Smooth muscle cell (in vitro differentiated cells): ENCODE measurements around the gene ACAA1. TPM values are rescaled to one million over a fixed set of nuclear protein-coding genes. Genes with fewer than 3 reads are reported as not detected.

Source experiments
- DNase-seq: peaks from one replicate; lab custom pipeline; 2025; ENCODE audit not compliant: unreplicated experiment; lab: John Stamatoyannopoulos, UW
- H2AFZ ChIP-seq: fragments of 200-600 bp; sonication (generic); 2 replicates; pipeline ENCODE4 v1.6.0; 2016; ENCODE audit warnings: antibody characterized with exemption, low read depth, mild to moderate bottlenecking
- H3F3A ChIP-seq: fragments of 200-600 bp; sonication (generic); 2 replicates; pipeline ENCODE4 v1.6.0; 2017; ENCODE audit warnings: antibody characterized with exemption, low read depth
- H3K27ac ChIP-seq: fragments of 200-600 bp; sonication (generic); 2 replicates; pipeline ENCODE4 v1.5.1; 2016; ENCODE audit warnings: low read depth, mild to moderate bottlenecking
- H3K27me3 ChIP-seq: fragments of 200-600 bp; sonication (generic); 2 replicates; pipeline ENCODE4 v1.6.1; 2016; ENCODE audit warnings: low read depth, mild to moderate bottlenecking
- H3K36me3 ChIP-seq: fragments of 200-600 bp; sonication (generic); 2 replicates; pipeline ENCODE4 v1.5.1; 2016; ENCODE audit warnings: low read depth
- H3K4me1 ChIP-seq: fragments of 200-600 bp; sonication (generic); 2 replicates; pipeline ENCODE4 v1.5.1; 2016; ENCODE audit warnings: low read depth
- H3K4me2 ChIP-seq: fragments of 200-600 bp; sonication (generic); 2 replicates; pipeline ENCODE4 v1.6.0; 2016; ENCODE audit warnings: mild to moderate bottlenecking
- H3K4me3 ChIP-seq: fragments of 200-600 bp; sonication (generic); 2 replicates; pipeline ENCODE4 v1.5.1; 2016; ENCODE audit warnings: mild to moderate bottlenecking
- H3K79me2 ChIP-seq: fragments of 200-600 bp; sonication (generic); 2 replicates; pipeline ENCODE4 v1.6.0; 2016; ENCODE audit warnings: low read depth, mild to moderate bottlenecking
- H3K9ac ChIP-seq: fragments of 200-600 bp; sonication (generic); 2 replicates; pipeline ENCODE4 v1.6.0; 2016; ENCODE audit warnings: low read depth
- H3K9me3 ChIP-seq: fragments of 200-600 bp; sonication (generic); replicated peaks from 2 replicates; pipeline ENCODE4 v1.5.1; 2016; ENCODE audit warnings: low read depth
- H4K20me1 ChIP-seq: fragments of 200-600 bp; sonication (generic); 2 replicates; pipeline ENCODE4 v1.6.0; 2016; ENCODE audit warnings: low read depth
- WGBS: methylation state at CpG from one replicate; pipeline ENCODE4 v1.1.7; 2016; ENCODE audit warnings: low lambda C conversion rate; 5-methylcytosine and 5-hydroxymethylcytosine counted together
- polyA plus RNA-seq: library from polyadenylated mRNA; unstranded; fragments of >200 nt; fragmentation: Nextera tagmentation; extraction: Ambion mirVana; gene quantifications from 2 replicates; pipeline ENCODE4 v1.2.1, GENCODE V29; 2016
- total RNA-seq: library from RNA; depleted of rRNA; stranded (reverse); fragments of >200 nt; gene quantifications from 2 replicates; pipeline ENCODE4 v1.2.3, GENCODE V29; 2014
- TF ChIP-seq, protein P1 (sequence below): fragments of 200-600 bp; sonication (generic); IDR thresholded peaks from 2 replicates; pipeline ENCODE4 v1.5.1; 2017; ENCODE audit warnings: borderline replicate concordance, mild to moderate bottlenecking, antibody characterized with exemption; ENCODE audit not compliant: insufficient read depth, poor library complexity, severe bottlenecking

The ACAA1 gene
- total and polyA plus RNA-seq, 2 experiments from 2014 or later = 22.7 to 41.8 TPM

DNA sequence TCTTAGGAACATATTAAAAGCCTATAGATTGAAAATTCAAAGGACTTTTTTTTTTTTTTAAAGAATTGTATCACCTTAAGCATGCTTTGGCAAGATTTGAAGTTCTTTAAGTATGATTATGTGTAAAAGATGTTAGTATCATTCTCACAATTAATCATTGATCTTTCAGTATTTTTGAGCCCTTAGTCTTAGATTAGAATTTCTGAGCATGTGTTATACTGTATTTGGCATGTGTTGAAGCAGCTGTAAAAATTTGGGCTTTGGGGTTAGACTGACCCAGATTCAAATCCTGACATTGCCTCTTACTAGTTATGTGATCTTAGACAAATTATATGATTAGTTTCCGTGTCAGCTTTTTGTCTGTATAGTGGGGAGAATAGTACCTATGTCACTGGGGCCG lies 34.7 kb upstream of the ACAA1 start:
- Histone ChIP-seq H3K4me3 (no peak overlapping the region), H2AFZ (no peak overlapping the region), H3K27me3 (no peaks in the 10 kb centered on the region), H3K79me2 (peaks cover 96% of the 10 kb centered on the region), H3K27ac (no peak overlapping the region), H3K9ac (no peak overlapping the region), H3F3A (peaks cover 29% of the 10 kb centered on the region), H3K36me3 (no peaks in the 10 kb centered on the region), H3K4me2 (no peak overlapping the region), H3K9me3 (no peaks in the 10 kb centered on the region), H3K4me1 (peaks cover 24% of the 10 kb centered on the region), H4K20me1 (peaks cover 90% of the 10 kb centered on the region)
- no peak for DNase-seq
- TF ChIP-seq, protein P1, sequence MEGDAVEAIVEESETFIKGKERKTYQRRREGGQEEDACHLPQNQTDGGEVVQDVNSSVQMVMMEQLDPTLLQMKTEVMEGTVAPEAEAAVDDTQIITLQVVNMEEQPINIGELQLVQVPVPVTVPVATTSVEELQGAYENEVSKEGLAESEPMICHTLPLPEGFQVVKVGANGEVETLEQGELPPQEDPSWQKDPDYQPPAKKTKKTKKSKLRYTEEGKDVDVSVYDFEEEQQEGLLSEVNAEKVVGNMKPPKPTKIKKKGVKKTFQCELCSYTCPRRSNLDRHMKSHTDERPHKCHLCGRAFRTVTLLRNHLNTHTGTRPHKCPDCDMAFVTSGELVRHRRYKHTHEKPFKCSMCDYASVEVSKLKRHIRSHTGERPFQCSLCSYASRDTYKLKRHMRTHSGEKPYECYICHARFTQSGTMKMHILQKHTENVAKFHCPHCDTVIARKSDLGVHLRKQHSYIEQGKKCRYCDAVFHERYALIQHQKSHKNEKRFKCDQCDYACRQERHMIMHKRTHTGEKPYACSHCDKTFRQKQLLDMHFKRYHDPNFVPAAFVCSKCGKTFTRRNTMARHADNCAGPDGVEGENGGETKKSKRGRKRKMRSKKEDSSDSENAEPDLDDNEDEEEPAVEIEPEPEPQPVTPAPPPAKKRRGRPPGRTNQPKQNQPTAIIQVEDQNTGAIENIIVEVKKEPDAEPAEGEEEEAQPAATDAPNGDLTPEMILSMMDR = no peak
- WGBS = 97% methylated on average over 2 of the region's 2 CpGs

DNA sequence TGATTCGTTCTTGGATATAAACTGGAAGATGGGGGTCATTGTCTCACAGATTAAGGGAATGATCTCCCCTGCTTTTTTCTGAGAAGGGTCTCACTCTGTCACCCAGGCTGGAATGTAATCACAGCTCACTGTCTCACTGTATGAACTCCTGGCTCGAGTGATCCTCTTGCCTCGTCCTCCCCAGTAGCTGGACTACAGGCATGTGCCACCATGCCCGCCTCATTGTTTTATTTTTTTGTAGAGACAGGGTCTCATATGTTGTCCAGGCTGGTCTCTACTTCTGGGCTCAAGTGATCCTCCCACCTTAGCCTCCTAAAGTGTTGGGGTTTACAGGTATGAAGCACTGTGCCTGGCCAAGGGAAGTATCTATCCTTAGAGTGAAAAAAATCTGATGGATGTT lies 33.8 kb upstream of the ACAA1 start:
- DNase-seq = no peak
- H3F3A ChIP-seq = peaks cover 29% of the 10 kb centered on the region
- TF ChIP-seq, protein P1 = no peak
- H3K36me3 ChIP-seq = no peaks in the 10 kb centered on the region
- H2AFZ ChIP-seq = no peak overlapping the region
- H3K4me3 ChIP-seq = no peak overlapping the region
- peaks cover 81% of the 10 kb centered on the region for H4K20me1 ChIP-seq
- peaks cover 25% of the 10 kb centered on the region for H3K4me1 ChIP-seq
- H3K27me3 ChIP-seq = no peaks in the 10 kb centered on the region
- no peaks in the 10 kb centered on the region for H3K9me3 ChIP-seq
- no peak overlapping the region for H3K9ac ChIP-seq
- WGBS = 91% methylated on average over 4 of the region's 4 CpGs
- H3K27ac ChIP-seq = peak overlapping the region; percentile 5
- no peak overlapping the region for H3K4me2 ChIP-seq
- peaks cover 96% of the 10 kb centered on the region for H3K79me2 ChIP-seq

DNA sequence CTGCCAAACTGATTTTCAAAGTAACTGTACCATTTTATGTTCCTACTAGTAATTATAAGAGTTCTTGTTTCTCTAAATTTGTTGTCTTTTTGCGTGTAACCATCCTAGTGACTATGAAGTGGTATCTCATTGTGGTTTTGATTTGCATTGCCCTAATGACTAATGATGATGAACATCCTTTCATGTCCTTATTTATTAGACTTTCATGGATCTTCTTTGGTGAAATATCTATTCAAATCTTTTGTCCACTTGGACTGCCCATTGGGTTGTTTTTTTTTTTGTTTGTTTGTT lies 32.0 kb upstream of the ACAA1 start:
- TF ChIP-seq, protein P1 = no peak

DNA sequence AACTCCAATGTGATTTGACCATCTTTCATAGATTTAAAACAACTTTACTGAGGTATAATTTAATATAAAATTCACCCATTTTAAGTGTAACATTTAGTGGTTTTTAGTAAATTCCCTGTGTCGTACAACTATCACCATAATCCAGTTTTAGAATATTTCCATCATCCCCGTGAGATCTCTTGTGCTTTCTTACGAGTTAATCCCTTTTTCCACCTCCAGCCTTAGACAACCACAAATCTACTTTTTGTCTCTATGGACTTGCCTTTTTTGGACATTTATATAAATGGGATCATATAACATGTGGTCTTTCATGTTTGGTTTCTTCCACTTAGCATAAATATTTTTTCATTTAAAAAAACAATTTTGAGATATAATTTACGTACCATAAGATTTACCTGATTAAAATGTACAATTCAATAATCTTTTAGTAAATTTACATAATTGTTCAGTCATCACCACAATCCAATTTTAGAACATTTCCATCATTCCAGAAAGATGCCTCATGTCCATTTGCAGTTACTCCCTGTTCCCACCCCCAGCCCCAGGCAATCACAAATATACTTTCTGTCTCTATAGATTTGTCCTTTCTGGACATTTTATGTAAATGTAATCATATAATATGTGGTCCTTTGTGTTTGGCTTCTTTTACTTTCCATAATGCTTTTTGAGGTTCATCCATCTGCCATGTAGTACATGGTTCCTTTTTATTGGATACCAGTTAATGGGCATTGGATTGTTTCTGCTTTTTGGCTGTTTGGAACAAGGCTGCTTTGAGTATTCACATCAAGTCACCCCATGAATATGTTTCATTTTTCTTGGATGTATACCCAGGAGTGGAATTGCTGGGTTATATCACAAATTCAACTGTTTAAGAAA lies 31.5 kb upstream of the ACAA1 start:
- H3K4me2 ChIP-seq = peak overlapping the region; percentile 89
- H2AFZ ChIP-seq = no peak overlapping the region
- peak overlapping the region; percentile 92 for H3K9ac ChIP-seq
- peaks cover 76% of the 10 kb centered on the region for H3K79me2 ChIP-seq
- TF ChIP-seq, protein P1 = no peak
- WGBS = 31% methylated on average over 4 of the region's 4 CpGs
- H4K20me1 ChIP-seq = peaks cover 57% of the 10 kb centered on the region
- no peak for DNase-seq
- H3K9me3 ChIP-seq = no peaks in the 10 kb centered on the region
- H3K4me3 ChIP-seq = peak overlapping the region; percentile 25
- no peaks in the 10 kb centered on the region for H3K36me3 ChIP-seq
- H3K4me1 ChIP-seq = peaks cover 29% of the 10 kb centered on the region
- H3K27me3 ChIP-seq = no peaks in the 10 kb centered on the region
- H3K27ac ChIP-seq = peak overlapping the region; percentile 99
- H3F3A ChIP-seq = peaks cover 23% of the 10 kb centered on the region

More for the DNA sequence above, 32.0 kb upstream of the ACAA1 start:
- no peaks in the 10 kb centered on the region for H3K27me3 ChIP-seq
- peak overlapping the region; percentile 92 for H3K9ac ChIP-seq
- WGBS = 32% methylated on average over 1 of the region's 1 CpG
- DNase-seq = no peak
- H3K4me3 ChIP-seq = no peak overlapping the region
- H2AFZ ChIP-seq = no peak overlapping the region
- H3K27ac ChIP-seq = peak overlapping the region; percentile 99
- H3K4me2 ChIP-seq = peak overlapping the region; percentile 89
- no peaks in the 10 kb centered on the region for H3K9me3 ChIP-seq
- H3K4me1 ChIP-seq = peaks cover 29% of the 10 kb centered on the region
- H3K79me2 ChIP-seq = peaks cover 82% of the 10 kb centered on the region
- peaks cover 63% of the 10 kb centered on the region for H4K20me1 ChIP-seq
- no peaks in the 10 kb centered on the region for H3K36me3 ChIP-seq
- peaks cover 21% of the 10 kb centered on the region for H3F3A ChIP-seq
